K562 (cell line): ENCODE measurements around the gene ATP12A.

Experiments used
- CTCF ChIP-seq, 3 experiments: IDR thresholded peaks in 2 of 3; conservative IDR thresholded peaks in 1 of 3; 2 replicates each; pipeline ENCODE4 v1.5.1; 2011 to 2012; ENCODE audit warnings: low read length in 3 of 3, mild to moderate bottlenecking in 3 of 3, control low read depth in 2 of 3, improper control_type of control experiment in 1 of 3, inconsistent platforms in 1 of 3, low read depth in 1 of 3, mixed read lengths in 1 of 3, moderate library complexity in 1 of 3; ENCODE audit not compliant: insufficient read depth in 2 of 3
- KAT2B ChIP-seq: IDR thresholded peaks from one replicate; pipeline ENCODE4 v1.6.1; 2012; ENCODE audit warnings: low read depth, mild to moderate bottlenecking, control low read depth, inconsistent platforms, low read length, moderate library complexity
- KAT7 ChIP-seq: sonication (generic); formaldehyde crosslinking; IDR thresholded peaks from 2 replicates; pipeline ENCODE4 v1.8.0; 2022; ENCODE audit warnings: missing genetic modification reagents, mild to moderate bottlenecking, borderline replicate concordance
- MTF1 ChIP-seq: fragments of 250-450 bp; sonication (Bioruptor Pico); IDR thresholded peaks from 2 replicates; pipeline ENCODE4 v1.9.0; 2021; ENCODE audit warnings: moderate library complexity, mild to moderate bottlenecking, inconsistent platforms, borderline replicate concordance
- NCOA2 ChIP-seq, 2 experiments: fragments of 450-650 bp; IDR thresholded peaks; 2 replicates each; pipeline ENCODE4 v1.6.1; 2018; ENCODE audit warnings: mild to moderate bottlenecking in 2 of 2, moderate library complexity in 1 of 2; ENCODE audit not compliant: partially characterized antibody in 2 of 2
- SREBF2 ChIP-seq: sonication (generic); formaldehyde crosslinking; IDR thresholded peaks from 2 replicates; pipeline ENCODE4 v1.4.0; 2020; ENCODE audit warnings: mild to moderate bottlenecking, missing genetic modification reagents
- VEZF1 ChIP-seq: fragments of 200-800 bp; sonication (Bioruptor generic); IDR thresholded peaks from 2 replicates; pipeline ENCODE4 v1.6.1; 2017; ENCODE audit warnings: missing genetic modification characterization, missing compliant biosample characterization
- TF ChIP-seq, protein P1 (sequence below), 2 experiments: fragments of 450-650 bp; IDR thresholded peaks; 2 replicates each; pipeline ENCODE4 v1.6.1; 2016

DNA sequence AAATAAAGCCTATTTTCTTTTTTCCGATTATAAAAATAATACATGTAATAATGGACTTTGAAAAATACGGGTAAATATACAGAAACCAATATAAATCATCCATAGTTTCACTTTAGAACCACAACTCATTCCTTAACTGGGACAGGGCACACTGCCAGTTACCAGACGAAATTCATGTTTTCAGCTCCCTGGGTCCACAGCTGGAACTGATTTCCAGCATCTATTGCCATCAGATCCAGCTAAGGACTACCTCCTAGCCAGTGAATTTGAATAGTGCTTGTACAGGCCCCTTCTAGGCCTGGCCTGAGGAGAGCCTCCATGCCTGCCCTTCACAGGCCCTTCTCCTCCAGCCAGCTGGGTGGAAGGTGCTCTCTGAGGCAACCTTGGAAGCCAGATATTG is 30.0 kb upstream of the ATP12A start:
- no peak for TF ChIP-seq KAT7 (CRISPR knock-in tag)
- TF ChIP-seq CTCF (IDR thresholded peaks at IDR 0.05 in 2 of 3, conservative IDR thresholded peaks at IDR 0.05 in 1 of 3; ENCODE audit: insufficient read depth in 2 of 3, low read depth in 1 of 3, low read length in 3 of 3), result no peak
- no peak for TF ChIP-seq NCOA2 (IDR thresholded peaks at IDR 0.05; ENCODE audit: partially characterized antibody in 2 of 2)
- no peak for TF ChIP-seq VEZF1
- no peak for TF ChIP-seq MTF1
- TF ChIP-seq KAT2B, result no peak
- TF ChIP-seq, protein P1, sequence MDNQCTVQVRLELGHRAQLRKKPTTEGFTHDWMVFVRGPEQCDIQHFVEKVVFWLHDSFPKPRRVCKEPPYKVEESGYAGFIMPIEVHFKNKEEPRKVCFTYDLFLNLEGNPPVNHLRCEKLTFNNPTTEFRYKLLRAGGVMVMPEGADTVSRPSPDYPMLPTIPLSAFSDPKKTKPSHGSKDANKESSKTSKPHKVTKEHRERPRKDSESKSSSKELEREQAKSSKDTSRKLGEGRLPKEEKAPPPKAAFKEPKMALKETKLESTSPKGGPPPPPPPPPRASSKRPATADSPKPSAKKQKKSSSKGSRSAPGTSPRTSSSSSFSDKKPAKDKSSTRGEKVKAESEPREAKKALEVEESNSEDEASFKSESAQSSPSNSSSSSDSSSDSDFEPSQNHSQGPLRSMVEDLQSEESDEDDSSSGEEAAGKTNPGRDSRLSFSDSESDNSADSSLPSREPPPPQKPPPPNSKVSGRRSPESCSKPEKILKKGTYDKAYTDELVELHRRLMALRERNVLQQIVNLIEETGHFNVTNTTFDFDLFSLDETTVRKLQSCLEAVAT (IDR thresholded peaks at IDR 0.05), result no peak
- no peak for TF ChIP-seq SREBF2
